Measurements from ENCODE around the gene MAD2L1.

MAD2L1 gene

GRCh38 chr4:120085705-120086104, 19.1 kb upstream of the MAD2L1 start:
- H3K4me3 ChIP-seq (ENCODE audit: low read length) = no peak overlapping the region
- TF ChIP-seq CTCF (IDR thresholded peaks at IDR 0.05; ENCODE audit: insufficient read depth, low read depth, low read length, missing control alignments) = no peak
- no peak for DNase-seq (ENCODE audit: low read depth)

DNA sequence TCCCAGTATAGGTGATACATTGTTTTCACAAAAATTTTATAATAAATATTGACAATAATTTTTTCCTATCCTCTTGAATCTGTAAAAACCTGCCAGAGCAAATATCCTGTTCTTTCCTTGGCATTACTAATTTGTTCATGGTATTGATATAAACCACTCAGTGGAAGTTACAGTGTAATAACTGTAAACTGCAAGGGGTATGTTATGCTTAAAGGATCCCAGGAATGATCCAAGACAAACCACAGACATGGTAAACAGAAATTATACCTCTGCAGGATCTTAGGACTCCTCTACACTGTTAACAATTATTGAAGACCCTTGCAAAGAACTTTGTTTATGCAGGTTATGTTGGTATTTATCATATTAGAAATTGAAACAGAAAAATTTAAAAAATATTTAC, 17.7 kb upstream of the MAD2L1 start:
- no peak overlapping the region for H3K4me3 ChIP-seq (ENCODE audit: low read length)

GRCh38 chr4:120083152-120083551, 16.5 kb upstream of the MAD2L1 start:
- no peak for TF ChIP-seq CTCF (IDR thresholded peaks at IDR 0.05; ENCODE audit: insufficient read depth, low read depth, low read length, missing control alignments)
- no peak for DNase-seq (ENCODE audit: low read depth)
- H3K4me3 ChIP-seq (ENCODE audit: low read length) = no peak overlapping the region

More for the DNA sequence above, 17.7 kb upstream of the MAD2L1 start:
- TF ChIP-seq CTCF (IDR thresholded peaks at IDR 0.05; ENCODE audit: insufficient read depth, low read depth, low read length, missing control alignments) = no peak
- DNase-seq (ENCODE audit: low read depth) = no peak

DNA sequence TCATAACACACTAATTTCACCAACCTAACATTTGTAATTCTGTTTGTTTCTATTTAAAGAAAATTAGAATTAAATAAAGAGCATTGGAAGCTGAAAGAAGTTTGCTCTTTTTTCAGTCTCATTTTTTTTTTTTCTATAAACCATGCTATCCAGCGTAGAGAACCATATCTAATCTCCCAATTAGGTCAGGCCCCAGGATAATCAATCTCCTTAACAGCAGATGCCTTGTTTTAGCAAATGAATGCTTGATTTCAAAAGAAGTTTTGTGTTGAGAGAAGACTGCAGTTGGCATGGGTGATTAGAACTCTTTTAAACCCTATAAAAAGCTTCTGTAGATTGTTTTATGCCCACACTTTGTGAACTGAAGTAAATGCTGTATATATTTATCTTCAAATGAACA, 15.6 kb upstream of the MAD2L1 start:
- no peak for DNase-seq (ENCODE audit: low read depth)
- no peak overlapping the region for H3K4me3 ChIP-seq (ENCODE audit: low read length)
- TF ChIP-seq CTCF (IDR thresholded peaks at IDR 0.05; ENCODE audit: insufficient read depth, low read depth, low read length, missing control alignments) = no peak

DNA sequence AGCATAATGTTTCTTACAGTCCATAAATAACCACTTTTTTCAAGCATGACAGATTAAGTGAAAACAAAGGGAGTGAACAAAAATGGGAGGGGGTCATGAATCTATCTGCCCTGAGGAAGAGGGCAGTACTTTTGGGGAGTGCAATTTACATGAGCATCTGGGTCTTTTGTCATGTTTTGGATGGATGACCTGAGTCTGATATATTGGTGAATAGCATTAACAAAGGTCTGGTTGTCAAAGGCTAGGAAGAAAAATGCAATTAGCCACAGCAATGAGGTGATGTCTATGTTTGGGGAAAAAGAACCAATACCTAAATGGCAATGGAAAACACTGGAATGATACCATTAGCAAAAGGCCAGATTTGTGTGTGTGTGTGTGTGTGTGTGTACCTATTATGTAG, 15.1 kb upstream of the MAD2L1 start:
- H3K4me3 ChIP-seq (ENCODE audit: low read length) = no peak overlapping the region
- no peak for TF ChIP-seq CTCF (IDR thresholded peaks at IDR 0.05; ENCODE audit: insufficient read depth, low read depth, low read length, missing control alignments)
- no peak for DNase-seq (ENCODE audit: low read depth)

GRCh38 chr4:120080533-120080932, 13.9 kb upstream of the MAD2L1 start:
- no peak for TF ChIP-seq CTCF (IDR thresholded peaks at IDR 0.05; ENCODE audit: insufficient read depth, low read depth, low read length, missing control alignments)
- no peak for DNase-seq (ENCODE audit: low read depth)
- H3K4me3 ChIP-seq (ENCODE audit: low read length) = no peak overlapping the region

DNA sequence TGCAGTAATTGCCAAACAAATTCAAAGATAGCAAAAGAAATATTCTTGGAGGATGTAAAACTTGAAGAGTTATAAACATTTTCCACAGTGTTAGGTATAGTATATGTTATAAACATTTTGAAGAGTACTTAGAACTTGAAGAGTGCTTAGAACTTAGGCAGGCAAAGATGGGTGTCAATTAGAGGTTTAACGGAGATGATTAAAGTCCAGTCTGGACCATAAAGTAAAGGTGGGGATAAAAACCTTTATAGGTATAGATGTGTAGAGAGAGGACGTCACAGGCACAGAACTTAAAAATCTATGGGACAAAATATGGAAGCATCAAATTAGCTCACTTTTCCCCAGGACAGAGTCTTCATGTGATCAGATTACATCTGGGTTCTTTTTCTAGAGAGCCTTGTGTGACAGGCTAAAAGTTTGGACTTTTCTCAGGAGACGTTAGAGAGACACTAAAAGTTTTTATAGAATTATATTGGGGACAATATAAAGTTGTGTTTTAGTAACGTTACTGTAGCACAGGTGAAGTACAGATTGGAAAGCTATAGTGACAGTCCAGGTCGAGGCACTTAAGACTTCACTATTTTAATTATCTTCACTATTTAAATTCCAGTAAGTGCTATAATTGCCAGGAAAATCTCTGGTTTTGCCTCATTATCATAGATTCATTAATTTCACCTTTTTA, 13.3 kb upstream of the MAD2L1 start:
- no peak for DNase-seq (ENCODE audit: low read depth)
- TF ChIP-seq CTCF (IDR thresholded peaks at IDR 0.05; ENCODE audit: insufficient read depth, low read depth, low read length, missing control alignments) = no peak
- no peak overlapping the region for H3K4me3 ChIP-seq (ENCODE audit: low read length)

Measured in epithelial cell of esophagus (primary cell).